Skeletal muscle tissue (tissue), 4 donors: Measurements from ENCODE around the gene OR6C3. TPM values are rescaled to one million over a fixed set of nuclear protein-coding genes. Genes with fewer than 3 reads are reported as not detected.
"Not testable (repeated sequence)": the region's sequence is repeated elsewhere in the genome, so short reads cannot be mapped to it uniquely, and the experiment has no call there.

Experiments used
- H3K27ac ChIP-seq: one replicate; pipeline ENCODE4 v1.7.0; 2013; ENCODE audit warnings: mild to moderate bottlenecking, low read depth, low read length, inconsistent platforms
- H3K27me3 ChIP-seq, 3 donors: one replicate each; pipeline ENCODE4 v1.7.0; 2013; ENCODE audit warnings: low read length in 3 of 3; ENCODE audit not compliant: control insufficient read depth in 3 of 3, insufficient read depth in 3 of 3
- H3K36me3 ChIP-seq, 3 donors: one replicate each; pipeline ENCODE4 v1.7.0; 2013; ENCODE audit warnings: low read length in 3 of 3; ENCODE audit not compliant: control insufficient read depth in 3 of 3, insufficient read depth in 3 of 3
- H3K4me1 ChIP-seq, 3 donors: one replicate each; pipeline ENCODE4 v1.7.0; 2013; ENCODE audit warnings: low read length in 3 of 3, mild to moderate bottlenecking in 3 of 3; ENCODE audit not compliant: control insufficient read depth in 3 of 3, insufficient read depth in 3 of 3
- H3K4me3 ChIP-seq, 3 donors: one replicate each; pipeline ENCODE4 v1.7.0; 2013; ENCODE audit warnings: low read length in 3 of 3
- H3K9ac ChIP-seq, 3 donors: one replicate each; pipeline ENCODE4 v1.7.0; 2013; ENCODE audit warnings: low read length in 3 of 3, mild to moderate bottlenecking in 3 of 3, moderate library complexity in 2 of 3, low read depth in 1 of 3
- H3K9me3 ChIP-seq, 3 donors: one replicate each; pipeline ENCODE4 v1.7.0; 2013; ENCODE audit warnings: low read length in 3 of 3; ENCODE audit not compliant: control insufficient read depth in 3 of 3
- total RNA-seq: library from RNA; depleted of rRNA; stranded (reverse); fragments of >200 nt; gene quantifications from one replicate; pipeline ENCODE4 v1.2.3, GENCODE V29; 2014
- donor health status: Osteomylitis.

Gene OR6C3
- not detected for total RNA-seq

DNA sequence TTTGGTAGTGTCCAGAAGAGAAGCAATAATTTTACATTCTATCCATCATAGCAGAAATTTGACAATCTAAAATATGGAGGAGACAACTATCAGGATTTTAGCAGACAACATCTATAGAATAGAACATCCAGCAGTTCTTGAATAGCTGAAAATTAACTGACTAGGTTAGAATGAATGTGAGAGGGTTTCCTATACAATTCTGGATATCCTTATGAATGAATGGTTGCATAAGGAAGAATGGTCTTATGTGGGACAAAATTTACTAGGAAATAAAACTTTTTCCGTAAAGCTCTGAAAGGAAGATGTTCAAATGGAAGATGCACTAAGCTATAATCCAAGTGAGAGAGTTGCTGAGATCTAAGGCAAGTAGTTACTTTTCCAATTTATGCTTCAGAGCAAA lies at the start of gene OR6C3:
Gene OR6C3, plus strand, starts transcription at position 301 of the 400 bp plus-strand sequence. CDS start 955 bp downstream, outside the sequence.
- H3K9ac ChIP-seq: no peak within 1 kb of the TSS
- no peak within 1 kb of the TSS for H3K27ac ChIP-seq
- H3K36me3 ChIP-seq: no peaks in the 10 kb centered on the region
- no peaks in the 10 kb centered on the region for H3K9me3 ChIP-seq
- no peaks in the 10 kb centered on the region for H3K4me1 ChIP-seq
- H3K27me3 ChIP-seq: no peaks in the 10 kb centered on the region
- no peak within 1 kb of the TSS for H3K4me3 ChIP-seq

DNA sequence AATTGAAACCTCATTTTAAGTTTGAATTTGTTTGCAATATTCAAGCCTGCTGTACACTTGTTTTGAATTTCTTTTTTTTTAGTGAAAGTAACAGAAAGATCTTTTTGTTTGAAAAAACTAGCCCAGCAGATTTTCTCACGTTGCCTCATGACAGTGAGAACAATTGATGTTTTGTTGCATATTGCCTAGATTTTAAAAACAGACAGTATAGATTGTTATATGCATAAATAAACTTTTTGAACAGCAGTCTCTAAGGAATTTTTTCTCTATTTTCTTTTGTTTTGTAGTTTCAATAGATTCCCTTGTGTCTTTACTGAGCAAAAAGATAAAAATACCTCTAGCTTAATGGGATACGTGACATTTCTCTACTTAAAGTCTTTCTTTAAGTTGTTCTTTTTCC lies 49.6 kb upstream of the OR6C3 start:
- H3K27me3 ChIP-seq: no peaks in the 10 kb centered on the region
- H3K36me3 ChIP-seq: no peaks in the 10 kb centered on the region
- H3K4me3 ChIP-seq: no peak overlapping the region
- no peak overlapping the region for H3K9ac ChIP-seq
- H3K27ac ChIP-seq: no peak overlapping the region
- H3K4me1 ChIP-seq: no peaks in the 10 kb centered on the region
- peaks cover 0 to 4% (median 0%) of the 10 kb centered on the region in 3 donors for H3K9me3 ChIP-seq

- Histone ChIP-seq H3K36me3 (no peaks in the 10 kb centered on the region), H3K27me3 (no peaks in the 10 kb centered on the region), H3K27ac (no peak overlapping the region)
Observed at GRCh38 chr12:55289999-55290398, 40.5 kb upstream of the OR6C3 start.

GRCh38 chr12:55296469-55296868 lies 34.1 kb upstream of the OR6C3 start, which contains the start of gene OR6C6:
OR6C6 (minus strand) TSS chr12:55296569; CDS start chr12:55295232, 1,337 bp downstream.
- Histone ChIP-seq H3K9me3 (no peaks in the 10 kb centered on the region), H3K27ac (no peak within 1 kb of the TSS), H3K36me3 (no peaks in the 10 kb centered on the region), H3K4me1 (no peaks in the 10 kb centered on the region), H3K27me3 (no peaks in the 10 kb centered on the region), H3K9ac (no peak within 1 kb of the TSS), H3K4me3 (no peak within 1 kb of the TSS)

More at GRCh38 chr12:55289999-55290398, 40.5 kb upstream of the OR6C3 start:
- no peaks in the 10 kb centered on the region for H3K4me1 ChIP-seq
- H3K9ac ChIP-seq: no peak overlapping the region
- H3K9me3 ChIP-seq: no peaks in the 10 kb centered on the region
- no peak overlapping the region for H3K4me3 ChIP-seq

- Histone ChIP-seq H3K4me3 (no peak within 1 kb of the TSS), H3K27me3 (no peaks in the 10 kb centered on the region), H3K27ac (no peak within 1 kb of the TSS), H3K36me3 (no peaks in the 10 kb centered on the region), H3K9me3 (no peaks in the 10 kb centered on the region), H3K4me1 (no peaks in the 10 kb centered on the region), H3K9ac (no peak within 1 kb of the TSS)
Observed at GRCh38 chr12:55314043-55314442, 16.5 kb upstream of the OR6C3 start, which contains the start of gene OR6C1. OR6C1 (plus strand) TSS chr12:55314343; CDS start chr12:55320600, 6,257 bp downstream.

- Histone ChIP-seq H3K9ac (no peak overlapping the region), H3K9me3 (no peaks in the 10 kb centered on the region), H3K36me3 (no peaks in the 10 kb centered on the region), H3K4me1 (no peaks in the 10 kb centered on the region), H3K27ac (no peak overlapping the region), H3K27me3 (no peaks in the 10 kb centered on the region), H3K4me3 (no peak overlapping the region)
Observed at GRCh38 chr12:55320201-55320600, 10.3 kb upstream of the OR6C3 start.

- not testable (repeated sequence) for H3K4me3 ChIP-seq, H3K4me1 ChIP-seq, H3K9me3 ChIP-seq, H3K36me3 ChIP-seq, H3K9ac ChIP-seq, H3K27ac ChIP-seq, H3K27me3 ChIP-seq
Observed at GRCh38 chr12:55325801-55326200, 4.7 kb upstream of the OR6C3 start.

- Histone ChIP-seq H3K36me3 (no peaks in the 10 kb centered on the region), H3K27me3 (no peaks in the 10 kb centered on the region), H3K9ac (no peak overlapping the region), H3K27ac (no peak overlapping the region), H3K4me3 (no peak overlapping the region), H3K4me1 (no peaks in the 10 kb centered on the region), H3K9me3 (no peaks in the 10 kb centered on the region)
Observed at GRCh38 chr12:55336002-55336401, 5.5 kb downstream of the OR6C3 start.

GRCh38 chr12:55355338-55355737 lies 24.8 kb downstream of the OR6C3 start:
- not testable (repeated sequence) for H3K27me3 ChIP-seq, H3K27ac ChIP-seq, H3K9ac ChIP-seq, H3K9me3 ChIP-seq, H3K4me1 ChIP-seq, H3K36me3 ChIP-seq, H3K4me3 ChIP-seq

DNA sequence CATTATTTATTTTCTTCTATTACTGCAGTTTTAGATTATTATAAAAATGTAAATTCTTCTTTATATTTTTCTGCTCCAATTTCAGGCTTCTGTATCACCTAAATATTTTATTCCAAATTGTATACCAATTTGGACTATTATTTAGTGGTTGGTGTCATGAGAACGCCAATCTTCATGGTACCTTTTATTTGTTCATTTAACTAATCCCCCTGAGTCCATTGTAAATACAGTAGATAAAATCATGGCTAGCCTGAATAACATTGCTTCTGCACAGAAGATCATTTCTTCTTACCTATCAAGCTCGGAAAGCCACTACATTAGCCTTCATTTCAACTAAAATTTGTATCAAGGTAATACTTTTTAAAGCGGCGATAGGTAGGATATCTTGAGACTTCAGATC lies 32.1 kb downstream of the OR6C3 start, which contains the start of gene OR6C75:
Gene OR6C75, plus strand, starts transcription at position 301 of the 400 bp plus-strand sequence. CDS start 2,136 bp downstream, outside the sequence.
- H3K27ac ChIP-seq: no peak within 1 kb of the TSS
- H3K9ac ChIP-seq: no peak within 1 kb of the TSS
- H3K4me3 ChIP-seq: no peak within 1 kb of the TSS
- no peaks in the 10 kb centered on the region for H3K9me3 ChIP-seq
- H3K4me1 ChIP-seq: no peaks in the 10 kb centered on the region
- no peaks in the 10 kb centered on the region for H3K27me3 ChIP-seq
- no peaks in the 10 kb centered on the region for H3K36me3 ChIP-seq
